Measurements from ENCODE around the gene DOCK10.

- no peak for TF ChIP-seq EZH2 (IDR thresholded peaks at IDR 0.05; ENCODE audit: low read length, missing control alignments)
- TF ChIP-seq CTCF (conservative IDR thresholded peaks at IDR 0.05 in 1 of 2, IDR thresholded peaks at IDR 0.05 in 1 of 2; ENCODE audit: low read depth in 1 of 2, low read length in 2 of 2) = no peak
Measured at GRCh38 chr2:225030893-225031292, 11.4 kb downstream of the DOCK10 start.
